ENCODE results near the gene DOCK9.

DOCK9 gene

DNA sequence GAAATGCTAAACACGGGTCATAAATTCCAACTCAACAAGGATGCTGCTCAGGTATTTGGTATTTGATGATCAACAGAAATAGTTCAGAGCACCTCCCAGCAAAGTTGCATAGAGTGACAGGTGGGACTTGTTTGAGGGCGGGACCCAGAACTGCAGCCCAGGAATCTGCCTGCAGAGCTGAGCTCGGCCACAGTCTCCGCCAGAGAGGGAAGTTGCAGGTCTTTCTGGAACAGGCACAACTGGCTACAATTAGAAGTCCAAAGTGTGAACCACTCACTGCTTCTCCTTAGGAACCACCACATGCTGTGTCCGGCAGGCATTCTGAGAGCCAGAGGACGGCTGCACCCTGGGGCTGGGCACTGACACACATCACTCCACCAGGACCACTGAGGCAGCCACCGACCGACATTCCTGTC, 226.5 kb downstream of the DOCK9 start:
- DNase-seq (ENCODE audit: low read depth), result no peak
- TF ChIP-seq, protein P1, sequence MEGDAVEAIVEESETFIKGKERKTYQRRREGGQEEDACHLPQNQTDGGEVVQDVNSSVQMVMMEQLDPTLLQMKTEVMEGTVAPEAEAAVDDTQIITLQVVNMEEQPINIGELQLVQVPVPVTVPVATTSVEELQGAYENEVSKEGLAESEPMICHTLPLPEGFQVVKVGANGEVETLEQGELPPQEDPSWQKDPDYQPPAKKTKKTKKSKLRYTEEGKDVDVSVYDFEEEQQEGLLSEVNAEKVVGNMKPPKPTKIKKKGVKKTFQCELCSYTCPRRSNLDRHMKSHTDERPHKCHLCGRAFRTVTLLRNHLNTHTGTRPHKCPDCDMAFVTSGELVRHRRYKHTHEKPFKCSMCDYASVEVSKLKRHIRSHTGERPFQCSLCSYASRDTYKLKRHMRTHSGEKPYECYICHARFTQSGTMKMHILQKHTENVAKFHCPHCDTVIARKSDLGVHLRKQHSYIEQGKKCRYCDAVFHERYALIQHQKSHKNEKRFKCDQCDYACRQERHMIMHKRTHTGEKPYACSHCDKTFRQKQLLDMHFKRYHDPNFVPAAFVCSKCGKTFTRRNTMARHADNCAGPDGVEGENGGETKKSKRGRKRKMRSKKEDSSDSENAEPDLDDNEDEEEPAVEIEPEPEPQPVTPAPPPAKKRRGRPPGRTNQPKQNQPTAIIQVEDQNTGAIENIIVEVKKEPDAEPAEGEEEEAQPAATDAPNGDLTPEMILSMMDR (conservative IDR thresholded peaks at IDR 0.05; ENCODE audit: low read depth, low read length), result no peak
- no peak overlapping the region for H3K4me3 ChIP-seq (ENCODE audit: low read length)

DNA sequence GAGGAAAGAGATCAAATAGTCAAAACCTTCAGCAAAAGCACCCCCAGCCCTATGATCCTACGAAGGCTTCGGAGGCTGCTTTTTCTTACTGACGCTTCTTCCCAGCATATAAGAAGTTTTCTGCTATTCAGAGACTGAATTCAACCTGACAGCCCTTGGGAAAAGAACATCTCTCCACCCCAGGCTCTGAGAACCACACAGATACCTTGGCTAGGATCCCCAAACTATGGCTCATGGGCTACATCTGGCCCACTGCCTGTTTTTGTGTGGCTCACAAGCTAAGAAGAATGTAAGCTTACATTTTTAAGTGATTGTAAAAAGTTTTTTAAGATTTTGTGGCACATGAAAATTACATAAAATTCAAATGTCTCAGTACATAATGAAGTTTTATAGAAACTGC, 228.4 kb downstream of the DOCK9 start:
- no peak for DNase-seq (ENCODE audit: low read depth)
- TF ChIP-seq, protein P1 (conservative IDR thresholded peaks at IDR 0.05; ENCODE audit: low read depth, low read length), result no peak
- no peak overlapping the region for H3K4me3 ChIP-seq (ENCODE audit: low read length)

DNA sequence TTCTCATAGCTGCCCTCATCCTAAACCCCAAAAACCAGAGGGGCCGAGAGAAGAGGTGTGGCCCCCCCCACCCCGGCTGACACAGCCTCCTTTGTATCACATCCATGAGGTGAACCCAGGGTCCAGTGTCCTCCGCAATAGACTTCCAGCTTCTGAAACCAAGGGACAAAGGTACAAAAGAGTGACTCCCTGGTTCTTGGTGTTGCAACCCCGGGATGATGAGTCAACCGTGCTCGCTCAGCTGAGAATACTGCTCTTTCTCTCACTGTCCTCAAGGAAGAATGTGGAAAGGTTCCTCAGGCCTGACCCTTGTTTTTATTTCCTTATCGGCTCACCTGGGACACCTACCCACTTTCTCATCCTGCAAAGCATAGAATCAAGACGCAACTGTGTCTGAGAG, 230.9 kb downstream of the DOCK9 start:
- no peak overlapping the region for H3K4me3 ChIP-seq (ENCODE audit: low read length)
- TF ChIP-seq, protein P1 (conservative IDR thresholded peaks at IDR 0.05; ENCODE audit: low read depth, low read length), result no peak
- no peak for DNase-seq (ENCODE audit: low read depth)
